GM12874 (cell line): ENCODE data around the gene TRIM14.

Experiments
- CTCF ChIP-seq: IDR thresholded peaks from 2 replicates; pipeline ENCODE4 v1.5.1; 2011; ENCODE audit warnings: low read depth, mild to moderate bottlenecking, control low read depth, low read length, moderate library complexity; ENCODE audit not compliant: insufficient read depth

The TRIM14 gene

GRCh38 chr9:98021306-98022040 lies 97.5 kb downstream of the TRIM14 start:
- TF ChIP-seq CTCF, result no peak

DNA sequence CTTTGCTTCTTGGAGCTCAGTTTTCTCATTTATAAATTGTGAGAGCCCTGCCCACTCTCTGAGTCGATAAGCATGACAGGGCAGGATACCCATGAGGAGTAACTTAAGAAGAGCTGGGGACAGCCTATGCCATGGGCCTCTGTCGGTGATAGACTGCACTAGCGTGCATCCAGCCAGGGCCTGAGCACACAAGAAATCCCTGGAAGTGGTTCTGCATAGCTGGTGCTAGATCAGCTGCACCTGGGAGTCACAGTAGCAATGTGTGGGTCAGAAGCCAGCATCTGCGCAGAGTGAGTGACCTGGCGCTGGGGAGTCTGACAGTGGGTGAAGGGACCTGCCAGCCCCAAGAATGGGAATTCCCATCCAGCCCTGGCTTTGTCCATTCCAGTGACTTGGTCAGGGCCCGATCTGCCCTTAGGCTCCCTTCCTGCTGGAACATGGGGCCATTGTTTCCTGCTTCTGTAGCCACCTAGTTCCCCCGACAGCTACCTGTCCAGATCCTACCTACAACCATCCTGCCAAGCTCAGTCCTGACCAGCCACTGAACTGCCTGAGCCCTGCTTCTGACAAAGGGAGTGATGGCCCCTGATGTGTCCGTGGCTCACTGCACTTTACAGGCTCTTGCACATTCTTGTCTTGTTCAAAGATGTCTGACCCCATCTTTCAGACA lies 98.4 kb downstream of the TRIM14 start:
- TF ChIP-seq CTCF, result no peak
